SIG-M5 treated with dmso at 0.1 percent for 504 hours (cell line): Measurements from ENCODE around the gene BEST4.
"Not testable (repeated sequence)": the region's sequence is repeated elsewhere in the genome, so short reads cannot be mapped to it uniquely, and the experiment has no call there.

Experiments used
- DNase-seq: peaks from one replicate; lab custom pipeline; 2025; ENCODE audit not compliant: unreplicated experiment; lab: John Stamatoyannopoulos, UW

Gene BEST4

DNA sequence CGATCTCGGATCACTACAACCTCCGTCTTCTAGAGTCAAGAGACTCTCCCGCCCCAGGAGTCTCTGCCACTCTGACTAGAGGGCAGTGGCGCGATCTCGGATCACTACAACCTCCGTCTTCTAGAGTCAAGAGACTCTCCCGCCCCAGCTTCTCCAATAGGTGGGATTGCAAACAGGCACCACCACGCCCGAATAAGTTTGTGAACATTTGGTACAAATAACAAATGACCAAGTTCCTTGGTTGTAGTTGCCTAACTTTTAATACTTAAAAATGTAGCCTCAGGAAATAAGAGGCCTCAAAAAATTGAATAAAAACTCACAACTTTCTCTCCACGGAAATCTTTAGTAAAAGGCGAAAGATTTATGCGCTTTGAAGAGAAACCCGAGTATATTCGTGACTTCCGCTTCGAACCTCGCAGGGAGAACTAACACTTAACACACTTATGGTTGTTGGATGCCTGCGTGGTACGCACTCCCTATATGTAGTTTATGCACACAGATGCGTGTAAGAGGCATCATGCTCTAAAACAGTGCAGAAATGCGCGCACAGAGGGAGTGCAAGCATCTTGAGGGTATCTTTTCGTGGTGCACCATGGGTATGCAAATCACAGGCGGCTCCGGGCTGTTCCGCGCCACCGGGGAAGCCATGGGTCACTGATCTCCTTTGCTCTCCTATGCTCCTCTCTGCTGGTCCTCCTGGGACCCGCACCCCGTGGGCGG is 31.8 kb upstream of the BEST4 start:
- DNase-seq: peak; percentile 93

DNA sequence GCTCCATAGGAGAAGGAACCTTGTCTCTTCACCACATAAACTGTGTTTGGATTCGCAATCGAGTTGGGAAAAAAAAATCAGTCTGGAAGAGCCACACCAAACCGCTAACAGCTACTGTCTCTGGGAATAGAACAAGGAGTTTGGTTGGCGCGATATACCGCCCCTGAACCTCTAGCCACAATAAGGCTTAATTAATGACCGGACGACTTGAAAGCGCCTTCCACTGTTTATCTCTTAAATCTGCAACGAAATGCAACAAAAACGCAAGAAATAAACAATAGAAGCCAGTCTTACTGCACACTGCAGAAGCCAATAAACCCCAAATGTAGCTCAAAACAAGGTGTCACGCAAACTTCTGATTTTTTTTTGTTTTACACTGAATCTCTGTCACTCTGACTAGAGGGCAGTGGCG is 31.2 kb upstream of the BEST4 start:
- DNase-seq: no peak

DNA sequence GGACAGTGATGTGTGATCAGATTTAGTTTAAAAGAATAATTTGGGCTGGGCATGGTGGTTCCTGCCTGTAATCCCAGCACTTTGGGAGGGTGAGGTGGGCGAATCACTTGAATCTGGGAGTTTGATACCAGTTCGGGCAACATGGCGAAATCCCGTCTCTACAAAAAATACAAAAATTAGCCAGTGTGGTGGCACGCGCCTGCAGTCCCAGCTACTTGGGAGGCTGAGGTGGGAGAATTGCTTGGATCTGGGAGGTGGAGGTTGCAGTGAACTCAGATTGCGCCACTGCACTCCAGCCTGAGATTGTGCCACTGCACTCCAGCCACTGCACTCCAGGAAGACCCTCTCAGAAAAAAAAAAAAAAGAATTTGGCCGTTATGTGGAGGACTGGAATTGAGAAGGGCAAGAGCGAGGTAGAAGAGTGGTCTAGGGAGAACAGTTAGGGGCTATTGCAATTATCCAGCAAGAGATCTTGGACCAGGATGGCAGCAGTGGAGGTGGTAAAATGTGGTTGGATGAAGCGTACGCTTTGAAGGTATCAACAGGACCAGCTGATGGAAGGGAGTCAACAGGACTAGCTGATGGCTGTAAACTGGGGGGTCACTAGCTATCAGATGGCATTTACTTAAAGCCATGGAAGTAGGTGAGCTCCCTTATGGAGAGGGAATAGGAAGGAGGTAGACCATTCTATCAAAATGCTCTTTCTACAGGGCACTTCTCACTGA is 30.0 kb upstream of the BEST4 start:
- DNase-seq: no peak

DNA sequence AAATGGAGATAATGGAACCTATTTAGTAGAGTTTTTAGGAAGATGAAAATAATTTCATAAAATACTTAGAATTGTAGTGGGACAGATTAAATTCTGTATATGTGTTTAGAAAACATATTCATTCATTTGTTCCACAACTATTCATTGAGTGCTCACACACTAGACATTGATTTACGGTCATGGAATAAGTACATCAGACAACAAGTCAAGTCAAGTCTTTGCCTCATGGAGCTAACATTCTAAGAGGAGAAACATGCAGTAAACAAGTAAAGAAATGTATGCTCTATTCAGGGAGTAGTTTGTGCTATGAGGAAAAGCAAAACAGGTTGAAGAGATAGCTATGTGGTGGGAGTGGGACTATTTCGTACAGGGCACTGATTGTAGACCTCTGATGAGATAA is 29.3 kb upstream of the BEST4 start:
- DNase-seq: no peak

DNA sequence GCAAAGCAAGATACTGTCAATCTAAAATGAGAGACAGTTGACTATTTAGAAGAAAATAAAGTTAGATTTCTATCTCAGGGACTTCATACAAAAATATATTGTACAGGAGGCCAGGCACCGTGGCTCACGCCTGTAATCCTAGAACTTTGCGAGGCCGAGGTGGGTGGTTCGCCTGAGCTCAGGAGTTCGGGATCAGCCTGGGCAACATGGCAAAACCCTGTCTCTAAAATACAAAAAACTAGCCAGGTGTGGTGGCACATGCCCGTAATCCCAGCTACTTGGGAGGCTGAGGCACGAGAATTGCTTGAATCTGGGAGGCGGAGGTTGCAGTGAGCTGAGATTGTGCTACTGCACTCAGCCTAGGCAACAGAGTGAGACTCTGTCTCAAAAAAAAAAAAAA is 28.0 kb upstream of the BEST4 start:
- not testable (repeated sequence) for DNase-seq

DNA sequence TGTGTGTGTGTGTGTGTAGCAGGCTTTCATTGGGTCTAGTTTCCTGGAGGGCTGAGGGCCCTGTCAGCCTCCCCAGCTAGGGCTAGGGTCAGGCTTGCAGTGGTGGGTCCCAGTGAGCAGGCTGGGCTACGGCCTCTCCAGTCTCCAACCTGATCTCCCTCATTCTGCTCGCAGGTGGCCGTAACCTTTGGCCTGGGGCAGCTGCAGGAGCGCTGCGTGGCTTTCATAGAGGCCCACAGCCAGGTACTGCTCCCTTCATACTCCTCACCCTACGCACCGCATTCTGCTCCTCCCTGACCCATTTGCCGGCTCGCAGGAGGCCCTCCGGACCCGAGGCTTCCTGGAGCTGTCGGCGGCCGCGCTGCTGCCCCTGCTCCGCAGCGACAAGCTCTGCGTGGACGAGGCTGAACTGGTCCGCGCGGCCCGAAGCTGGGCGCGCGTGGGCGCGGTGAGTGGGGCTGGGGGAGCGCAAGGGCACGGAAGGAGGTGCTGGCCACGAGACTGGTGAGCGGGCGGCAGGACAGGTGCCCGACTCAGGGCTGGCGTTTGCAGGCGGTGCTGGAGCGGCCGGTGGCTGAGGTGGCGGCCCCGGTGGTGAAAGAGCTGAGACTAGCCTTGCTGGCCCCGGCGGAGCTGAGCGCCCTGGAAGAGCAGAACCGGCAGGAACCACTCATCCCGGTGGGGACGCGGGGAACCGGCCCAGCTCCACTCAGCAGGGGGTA is 25.0 kb upstream of the BEST4 start:
- DNase-seq: no peak

DNA sequence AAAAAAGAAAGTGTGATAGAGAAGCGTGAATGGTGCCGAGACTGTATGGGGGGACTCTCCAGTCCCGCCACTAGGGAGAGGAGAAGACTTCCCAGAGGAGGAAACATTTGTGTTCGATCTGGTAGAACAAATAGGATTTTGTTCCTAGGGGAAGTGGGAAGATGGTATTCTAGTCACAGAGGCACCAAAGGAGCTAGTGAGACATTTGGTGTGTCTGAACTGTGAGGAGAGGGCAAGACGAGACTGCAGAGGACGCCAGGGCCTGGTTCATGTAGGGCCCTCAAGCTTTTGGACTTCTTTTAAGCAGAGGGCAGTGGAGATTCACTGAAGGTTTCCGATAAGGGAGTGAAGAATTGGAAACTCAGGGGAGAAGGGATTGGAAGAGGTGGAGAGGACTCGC is 23.3 kb upstream of the BEST4 start:
- no peak for DNase-seq

DNA sequence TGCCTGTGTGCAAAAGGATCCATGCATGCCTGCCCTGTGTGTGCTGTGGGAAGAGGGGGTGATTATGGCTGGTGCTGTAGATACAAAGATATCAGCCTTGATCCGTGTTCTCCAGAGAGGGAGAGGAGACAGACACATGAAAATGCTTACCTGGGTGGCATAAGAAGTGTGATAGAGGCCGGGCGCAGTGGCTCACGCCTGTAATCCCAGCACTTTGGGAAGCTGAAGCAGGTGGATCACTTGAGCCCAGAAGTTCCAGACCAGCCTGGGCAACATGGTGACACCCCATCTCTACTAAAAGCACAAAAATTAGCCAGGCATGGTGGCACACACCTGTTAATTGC is 22.8 kb upstream of the BEST4 start:
- not testable (repeated sequence) for DNase-seq

DNA sequence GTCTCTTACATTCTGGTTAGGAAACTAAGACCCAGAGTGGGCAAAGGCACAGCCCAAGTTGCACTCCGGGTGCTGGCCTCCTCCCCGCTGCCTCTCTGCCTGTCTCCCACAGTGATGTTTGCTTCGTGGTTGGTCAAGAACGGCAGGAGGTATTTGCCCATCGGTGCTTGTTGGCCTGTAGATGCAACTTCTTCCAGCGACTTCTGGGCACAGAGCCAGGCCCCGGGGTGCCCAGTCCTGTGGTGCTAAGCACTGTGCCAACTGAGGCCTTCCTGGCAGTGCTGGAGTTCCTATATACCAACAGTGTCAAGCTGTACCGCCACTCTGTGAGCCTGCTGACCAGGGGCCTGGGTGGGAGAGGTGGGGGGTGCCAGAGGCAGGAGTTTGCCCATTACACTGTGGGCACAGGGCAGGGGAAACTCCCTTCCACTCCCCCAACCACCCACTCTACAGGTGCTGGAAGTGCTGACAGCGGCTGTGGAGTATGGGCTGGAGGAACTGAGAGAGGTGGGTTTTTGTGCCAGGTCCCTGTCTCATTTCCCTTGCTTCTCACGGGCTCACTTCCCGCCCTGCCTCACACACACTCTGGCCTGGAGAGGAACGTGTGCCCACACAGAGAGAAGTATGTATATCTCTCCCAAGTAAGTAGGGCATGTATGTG is 22.3 kb upstream of the BEST4 start:
- no peak for DNase-seq

DNA sequence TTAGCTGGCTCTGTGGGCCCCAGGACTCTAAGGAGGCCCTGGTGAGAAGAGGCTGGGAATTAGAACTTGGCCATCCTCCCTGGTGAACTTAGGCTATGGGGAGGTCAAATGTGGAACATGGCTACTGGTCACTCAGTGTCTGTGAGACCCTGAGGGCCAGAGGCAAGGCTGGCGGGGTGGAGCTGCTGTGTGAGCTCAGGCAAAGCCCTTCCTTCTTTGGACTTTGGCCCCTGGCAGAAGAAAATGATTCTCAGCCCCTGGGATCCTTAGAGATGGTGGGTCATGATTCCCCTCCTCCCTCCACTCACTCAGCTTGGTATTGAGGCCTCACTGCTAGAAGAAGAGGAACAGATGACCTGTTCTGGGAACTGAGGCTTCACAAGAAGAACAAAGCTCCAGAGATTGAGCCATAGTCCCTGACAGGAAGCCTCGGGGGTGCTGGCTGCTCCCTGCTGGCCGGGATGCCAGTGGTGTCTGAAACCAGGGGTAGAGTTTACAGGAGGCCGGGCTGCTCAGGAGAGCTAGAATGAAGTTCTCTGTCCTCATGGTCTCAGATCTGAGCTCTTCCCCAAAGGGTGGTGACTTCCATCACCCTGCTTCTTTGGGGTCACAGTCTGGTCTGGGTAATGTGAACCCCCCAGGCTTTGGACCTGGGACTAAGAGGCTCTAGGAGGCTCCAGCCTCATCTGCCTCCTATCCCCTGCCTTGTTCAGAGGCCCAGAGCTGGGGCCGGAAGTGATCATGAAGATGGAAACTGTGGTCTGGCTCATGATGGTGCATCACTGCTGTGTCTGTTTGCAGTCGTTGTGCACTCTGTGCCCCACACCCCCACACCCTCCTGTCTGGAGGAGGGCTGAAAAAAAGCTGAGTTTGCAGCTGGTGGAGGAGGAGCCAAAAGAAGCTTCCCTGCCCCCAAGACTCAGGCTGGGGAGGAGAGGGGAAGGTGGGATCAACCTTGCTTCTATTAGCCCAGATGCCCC is 21.3 kb upstream of the BEST4 start:
- peak; percentile 83 for DNase-seq

DNA sequence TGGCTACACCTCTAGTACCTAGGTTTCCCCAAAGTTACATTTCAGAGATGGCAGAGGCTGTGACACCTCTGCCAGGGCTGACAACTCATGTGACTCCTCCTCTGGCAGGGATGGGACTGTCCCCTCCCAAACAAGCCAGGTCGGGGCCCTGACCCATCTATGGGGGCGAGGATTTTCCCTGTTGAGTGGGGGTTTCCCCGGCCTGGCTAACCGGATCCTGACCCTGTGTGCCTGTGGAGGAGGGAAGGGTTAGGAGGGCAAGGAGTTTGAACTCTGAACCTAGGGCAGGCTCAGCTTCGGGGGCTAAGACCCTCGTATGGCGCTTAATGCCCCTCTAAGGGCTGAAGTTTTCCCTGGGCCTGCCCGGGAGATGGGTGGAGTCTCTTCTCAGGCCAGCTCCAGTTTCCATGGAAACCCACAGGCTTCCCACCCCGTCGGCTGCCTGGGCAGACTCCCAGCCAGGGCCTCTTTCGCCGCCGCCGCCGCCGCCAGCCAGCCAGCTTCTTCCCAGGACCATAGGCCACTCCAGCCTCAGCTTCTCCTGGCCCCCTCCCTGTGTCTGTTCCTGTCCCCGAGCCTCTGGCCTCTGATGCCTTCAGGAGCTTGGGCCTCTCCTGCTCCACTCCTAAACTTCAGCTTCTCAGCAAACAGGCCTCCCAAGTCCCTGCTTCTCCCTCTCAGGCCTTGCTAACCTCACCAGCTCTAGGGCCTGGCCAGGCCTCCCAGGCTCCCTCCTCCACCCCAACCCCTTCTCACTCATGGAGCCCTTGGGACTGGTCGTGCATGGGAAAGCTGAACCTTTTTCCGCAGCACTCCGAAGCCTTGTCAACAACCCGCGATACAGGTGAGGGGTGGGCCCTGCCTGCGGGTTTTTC is 20.3 kb upstream of the BEST4 start, which contains the start of gene BTBD19:
TSS of gene BTBD19 (plus strand) at position 461 of the 875 bp plus-strand sequence. CDS start at position 759, 298 bp downstream.
- DNase-seq: no peak

DNA sequence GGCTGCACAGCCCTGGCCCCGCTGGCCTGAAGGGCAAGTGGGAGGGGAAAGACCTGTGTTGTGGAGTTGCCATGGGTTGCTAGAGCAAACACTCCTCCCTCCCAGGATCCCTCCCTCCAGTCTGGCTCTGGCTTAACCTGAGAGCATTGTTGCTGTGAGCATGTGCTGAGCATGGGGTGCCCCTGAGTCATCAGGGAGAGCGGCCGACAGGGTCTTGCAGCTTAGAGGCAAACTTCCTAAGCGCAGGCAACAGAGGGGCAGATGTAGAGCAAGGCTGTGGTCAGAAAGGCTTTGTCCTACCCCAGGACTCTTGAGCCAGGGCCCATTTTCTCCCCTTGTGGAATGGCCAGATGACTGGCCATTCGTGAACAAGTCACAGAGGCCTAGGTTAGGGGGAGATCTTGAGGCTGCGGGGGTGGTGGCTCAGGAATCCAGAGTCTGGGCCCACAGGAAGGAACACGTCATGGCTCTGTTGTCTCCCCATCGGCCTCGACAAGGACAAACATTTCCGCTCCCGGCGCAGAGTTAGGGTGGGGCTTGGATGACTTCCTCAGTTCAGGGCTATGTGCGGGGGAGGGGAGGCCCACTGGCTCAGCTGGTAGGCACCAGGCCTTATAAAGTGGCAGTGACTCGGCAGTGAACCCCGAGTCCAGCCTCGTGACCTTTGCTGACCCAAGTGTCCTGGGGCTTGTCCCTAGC is 19.5 kb upstream of the BEST4 start:
- peak; percentile 94 for DNase-seq

DNA sequence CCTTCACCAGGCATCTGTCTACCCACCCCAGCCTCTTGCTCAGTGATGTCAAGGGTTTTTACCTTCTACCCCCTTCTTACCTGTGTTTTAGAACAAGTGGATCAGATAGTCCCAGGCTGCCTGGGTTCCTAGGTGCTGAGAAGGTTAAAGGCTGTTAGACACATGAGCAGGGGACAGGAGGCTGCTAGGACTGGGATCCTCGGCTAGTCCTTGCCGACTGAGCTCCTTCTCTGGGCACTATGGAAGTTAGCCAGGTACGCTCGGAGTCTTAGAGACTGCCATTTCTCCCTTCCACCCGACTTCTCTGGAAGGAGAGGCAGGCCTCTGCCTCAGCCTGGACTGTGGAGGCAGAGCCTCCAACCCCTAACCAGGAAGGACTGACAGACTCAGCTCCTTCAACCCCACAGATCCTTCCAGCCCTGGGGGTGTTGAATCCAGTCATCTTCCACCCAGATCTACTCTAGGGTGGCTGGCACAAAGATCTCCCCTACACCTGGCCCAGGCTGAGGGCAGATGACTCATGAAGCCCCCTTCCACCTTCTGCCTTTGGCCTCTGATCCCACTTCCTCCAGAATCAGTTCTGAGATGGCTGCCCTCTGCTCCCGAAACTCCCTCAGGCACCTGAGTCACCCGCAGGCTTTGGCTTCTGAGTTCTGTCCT is 18.9 kb upstream of the BEST4 start, which contains the start of gene DYNLT4:
TSS of gene DYNLT4 (minus strand) at position 648 of the 660 bp plus-strand sequence. CDS start 683 bp downstream, outside the sequence.
- no peak for DNase-seq

DNA sequence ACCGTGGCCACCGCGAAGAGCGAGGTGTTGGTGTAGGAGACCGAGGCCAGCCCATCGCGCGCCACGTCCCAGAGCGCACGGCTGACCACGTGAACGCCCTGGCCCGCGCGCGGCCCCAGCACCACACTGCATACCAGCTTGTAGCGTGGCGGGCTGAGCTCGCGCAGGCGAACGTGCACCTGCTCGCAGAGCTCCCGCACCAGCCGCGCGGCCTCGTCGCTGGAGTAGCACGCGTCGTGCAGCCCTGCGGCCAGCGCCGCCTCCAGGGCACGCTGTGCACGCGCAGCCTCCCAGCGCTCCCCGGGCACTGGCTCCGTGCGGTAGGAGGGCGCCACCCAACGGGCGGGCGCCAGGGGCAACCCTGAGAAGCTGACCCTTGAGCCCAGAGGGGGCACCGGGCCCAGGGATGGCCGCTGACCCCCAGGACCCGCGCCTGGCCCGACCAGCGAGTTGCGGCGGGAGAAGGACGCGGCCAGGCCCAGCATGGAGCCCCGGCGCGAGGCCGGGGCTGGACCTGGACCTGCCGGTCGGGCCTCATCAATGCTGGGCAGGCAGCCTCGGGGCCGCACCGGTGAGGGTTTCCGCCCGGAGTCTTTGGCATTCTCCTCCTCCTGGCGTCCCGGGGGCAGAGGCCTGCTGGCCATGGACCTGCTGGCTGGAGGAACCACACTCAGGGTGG is 18.2 kb upstream of the BEST4 start:
- no peak for DNase-seq

DNA sequence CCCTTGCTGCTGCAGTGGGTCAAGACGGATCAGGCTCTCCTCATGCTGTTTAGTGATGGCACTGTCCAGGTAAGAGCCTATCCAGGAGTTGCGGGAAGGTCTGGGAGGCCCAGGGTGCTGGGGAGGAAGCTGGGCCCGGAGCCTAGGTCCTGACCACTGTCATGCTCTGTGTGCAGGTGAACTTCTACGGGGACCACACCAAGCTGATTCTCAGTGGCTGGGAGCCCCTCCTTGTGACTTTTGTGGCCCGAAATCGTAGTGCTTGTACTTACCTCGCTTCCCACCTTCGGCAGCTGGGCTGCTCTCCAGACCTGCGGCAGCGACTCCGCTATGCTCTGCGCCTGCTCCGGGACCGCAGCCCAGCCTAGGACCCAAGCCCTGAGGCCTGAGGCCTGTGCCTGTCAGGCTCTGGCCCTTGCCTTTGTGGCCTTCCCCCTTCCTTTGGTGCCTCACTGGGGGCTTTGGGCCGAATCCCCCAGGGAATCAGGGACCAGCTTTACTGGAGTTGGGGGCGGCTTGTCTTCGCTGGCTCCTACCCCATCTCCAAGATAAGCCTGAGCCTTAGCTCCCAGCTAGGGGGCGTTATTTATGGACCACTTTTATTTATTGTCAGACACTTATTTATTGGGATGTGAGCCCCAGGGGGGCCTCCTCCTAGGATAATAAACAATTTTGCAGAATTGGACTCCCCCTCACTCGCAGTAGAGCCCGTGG is 17.5 kb upstream of the BEST4 start:
- no peak for DNase-seq

DNA sequence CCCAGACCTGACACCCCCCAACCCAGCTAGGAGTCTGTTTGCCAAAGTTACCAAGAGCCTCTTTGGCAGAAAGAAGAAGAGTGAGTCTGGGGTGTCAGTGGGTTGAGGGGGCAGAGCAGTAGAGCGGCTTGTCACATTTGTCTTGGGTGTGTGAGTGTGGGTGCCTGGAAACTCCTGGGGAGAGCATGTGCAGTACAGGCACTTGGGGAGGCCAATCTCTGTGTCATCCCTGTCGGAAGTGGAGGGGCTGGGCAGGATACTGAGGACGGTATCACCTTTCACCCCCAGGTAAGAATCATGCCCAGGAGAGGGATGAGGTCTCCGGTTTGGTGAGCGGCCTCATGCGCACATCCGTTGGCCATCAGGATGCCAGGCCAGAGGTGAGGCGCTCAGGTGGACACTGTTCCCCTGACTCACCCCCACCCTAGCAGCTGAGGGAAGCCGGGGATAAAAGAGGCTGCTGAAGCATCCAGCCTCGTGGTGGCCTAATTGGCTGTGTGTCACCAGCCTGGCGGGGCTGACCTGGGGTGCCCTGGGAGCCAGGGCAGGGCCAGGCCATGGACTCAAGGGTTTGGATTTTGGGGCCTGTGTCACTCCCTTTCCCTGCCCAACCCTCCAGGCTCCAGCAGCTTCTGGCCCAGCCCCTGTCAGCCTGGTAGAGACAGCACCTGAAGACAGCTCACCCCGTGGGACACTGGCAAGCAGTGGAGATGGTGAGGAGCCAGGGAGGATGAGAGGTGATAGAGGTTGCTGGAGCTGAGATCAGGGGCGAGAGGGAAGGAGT is 15.5 kb upstream of the BEST4 start:
- no peak for DNase-seq
